Measurements from ENCODE around the gene SOX6.

The SOX6 gene

DNA sequence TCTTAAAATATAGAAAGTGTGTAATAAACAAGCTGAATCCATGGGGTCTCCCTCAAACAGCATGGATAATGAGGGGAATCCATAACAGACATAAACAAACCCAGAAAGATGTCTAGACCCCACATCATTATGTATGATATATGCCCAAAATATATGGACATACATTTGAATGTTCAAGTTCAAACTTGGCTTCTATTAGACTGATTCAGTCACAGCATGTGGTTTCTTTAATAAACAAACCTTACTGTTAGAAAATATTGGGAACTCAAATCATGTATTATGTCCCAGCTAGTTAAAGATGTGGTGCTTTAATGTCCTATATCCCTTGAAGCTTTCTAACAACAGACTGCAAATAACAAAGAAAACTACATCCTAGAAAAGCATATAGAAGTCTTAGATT, 228.6 kb downstream of the SOX6 start:
- Histone ChIP-seq H3K36me3 (ENCODE audit: control insufficient read depth, insufficient read depth, low read length) (no peaks in the 10 kb centered on the region), H3K27me3 (ENCODE audit: control insufficient read depth, insufficient read depth, low read length) (no peaks in the 10 kb centered on the region), H3K4me3 (ENCODE audit: low read length) (no peak overlapping the region), H3K9me3 (ENCODE audit: control insufficient read depth, insufficient read depth, low read length) (no peaks in the 10 kb centered on the region), H3K27ac (ENCODE audit: low read length) (no peak overlapping the region), H3K4me1 (ENCODE audit: control insufficient read depth, insufficient read depth, low read length) (no peaks in the 10 kb centered on the region)
- DNase-seq (ENCODE audit: low read depth, low spot score): no peak

DNA sequence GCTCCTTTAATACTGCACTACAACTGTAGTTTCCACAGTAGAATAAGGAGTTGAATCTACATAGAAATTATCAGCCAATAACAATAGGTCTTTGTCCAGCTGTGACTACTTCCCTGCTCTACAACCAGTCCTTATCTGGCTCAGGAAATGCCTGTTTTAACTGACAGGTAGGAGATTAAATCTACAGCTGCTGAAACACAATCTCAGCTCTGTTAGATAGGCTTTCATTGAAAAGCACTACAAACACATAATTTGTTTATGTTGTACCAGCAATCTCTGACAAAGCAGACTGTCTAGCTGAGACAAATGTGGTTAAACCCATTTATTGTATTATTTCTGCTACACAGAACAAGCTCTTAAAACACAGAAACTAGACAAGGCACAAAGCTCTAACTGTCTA, 230.0 kb downstream of the SOX6 start:
- Histone ChIP-seq H3K4me1 (ENCODE audit: control insufficient read depth, insufficient read depth, low read length) (no peaks in the 10 kb centered on the region), H3K36me3 (ENCODE audit: control insufficient read depth, insufficient read depth, low read length) (no peaks in the 10 kb centered on the region), H3K4me3 (ENCODE audit: low read length) (no peak overlapping the region), H3K27ac (ENCODE audit: low read length) (no peak overlapping the region), H3K9me3 (ENCODE audit: control insufficient read depth, insufficient read depth, low read length) (no peaks in the 10 kb centered on the region), H3K27me3 (ENCODE audit: control insufficient read depth, insufficient read depth, low read length) (no peaks in the 10 kb centered on the region)
- DNase-seq (ENCODE audit: low read depth, low spot score): no peak

DNA sequence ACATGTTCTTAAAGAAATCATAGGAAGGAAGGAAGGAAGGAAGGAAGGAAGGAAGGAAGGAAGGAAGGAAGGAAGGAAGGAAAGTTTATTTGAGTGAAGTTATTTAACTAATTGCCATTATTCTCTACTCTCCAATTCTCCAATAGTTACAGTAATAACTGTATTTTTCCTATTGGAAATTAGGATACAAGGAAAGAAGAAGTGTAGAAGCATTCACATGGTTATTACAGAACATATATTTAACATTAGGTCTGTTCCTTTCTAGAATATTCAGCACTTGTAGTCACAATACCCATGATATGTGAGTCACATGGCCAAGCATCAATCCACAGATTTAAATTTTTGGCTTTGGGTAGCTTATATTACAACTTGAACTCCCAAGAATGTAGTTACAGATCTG, 230.6 kb downstream of the SOX6 start:
- H3K27me3 ChIP-seq (ENCODE audit: control insufficient read depth, insufficient read depth, low read length): no peaks in the 10 kb centered on the region
- no peaks in the 10 kb centered on the region for H3K9me3 ChIP-seq (ENCODE audit: control insufficient read depth, insufficient read depth, low read length)
- no peak overlapping the region for H3K4me3 ChIP-seq (ENCODE audit: low read length)
- H3K27ac ChIP-seq (ENCODE audit: low read length): no peak overlapping the region
- no peaks in the 10 kb centered on the region for H3K4me1 ChIP-seq (ENCODE audit: control insufficient read depth, insufficient read depth, low read length)
- no peaks in the 10 kb centered on the region for H3K36me3 ChIP-seq (ENCODE audit: control insufficient read depth, insufficient read depth, low read length)
- DNase-seq (ENCODE audit: low read depth, low spot score): no peak

DNA sequence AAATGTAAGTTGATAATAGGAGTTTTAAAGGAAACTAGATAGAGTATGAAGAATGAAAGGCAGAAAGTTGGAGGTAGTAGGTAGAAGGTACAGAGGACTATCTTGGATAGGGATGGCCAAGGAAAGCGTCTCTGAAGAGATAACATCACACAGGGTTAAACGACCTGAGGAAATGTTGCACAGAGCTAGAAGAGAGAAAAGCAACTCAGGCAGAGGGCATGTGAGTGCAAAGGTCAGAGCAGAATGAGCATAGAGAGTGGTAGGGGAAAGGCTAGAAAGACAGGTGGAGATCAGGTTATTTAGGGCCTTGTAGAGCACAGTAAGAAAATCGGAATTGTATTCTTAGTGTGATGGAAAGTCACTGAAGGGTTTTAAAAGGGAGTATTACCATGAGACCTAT, 232.0 kb downstream of the SOX6 start:
- H3K9me3 ChIP-seq (ENCODE audit: control insufficient read depth, insufficient read depth, low read length): no peaks in the 10 kb centered on the region
- H3K36me3 ChIP-seq (ENCODE audit: control insufficient read depth, insufficient read depth, low read length): no peaks in the 10 kb centered on the region
- DNase-seq (ENCODE audit: low read depth, low spot score): no peak
- no peak overlapping the region for H3K27ac ChIP-seq (ENCODE audit: low read length)
- no CpG with 5 or more reads among the region's 3 CpGs for WGBS (ENCODE audit: insufficient coverage, insufficient read length)
- no peak overlapping the region for H3K4me3 ChIP-seq (ENCODE audit: low read length)
- H3K4me1 ChIP-seq (ENCODE audit: control insufficient read depth, insufficient read depth, low read length): no peaks in the 10 kb centered on the region
- H3K27me3 ChIP-seq (ENCODE audit: control insufficient read depth, insufficient read depth, low read length): no peaks in the 10 kb centered on the region

DNA sequence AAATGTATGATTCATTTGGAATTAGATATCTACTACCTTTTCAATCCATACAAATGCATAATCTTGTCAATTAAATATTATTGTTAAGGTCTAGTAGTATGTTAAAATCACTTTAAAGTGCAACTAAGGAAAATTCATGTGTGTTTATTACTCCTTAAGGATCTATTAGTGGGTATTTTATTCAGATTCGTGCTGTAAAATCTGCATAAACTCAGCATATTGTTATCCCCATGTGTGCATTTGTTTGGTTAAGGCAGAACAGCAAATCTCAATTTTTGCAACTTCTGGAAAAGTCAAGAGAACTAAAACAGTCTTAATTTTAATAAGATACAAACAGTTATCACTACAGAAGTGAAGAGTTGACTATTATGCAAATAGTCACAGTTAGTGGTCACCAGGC, 234.5 kb downstream of the SOX6 start:
- Histone ChIP-seq H3K9me3 (ENCODE audit: control insufficient read depth, insufficient read depth, low read length) (no peaks in the 10 kb centered on the region), H3K27me3 (ENCODE audit: control insufficient read depth, insufficient read depth, low read length) (no peaks in the 10 kb centered on the region), H3K4me1 (ENCODE audit: control insufficient read depth, insufficient read depth, low read length) (no peaks in the 10 kb centered on the region), H3K36me3 (ENCODE audit: control insufficient read depth, insufficient read depth, low read length) (no peaks in the 10 kb centered on the region), H3K27ac (ENCODE audit: low read length) (no peak overlapping the region), H3K4me3 (ENCODE audit: low read length) (no peak overlapping the region)
- no CpG with 5 or more reads among the region's 1 CpG for WGBS (ENCODE audit: insufficient coverage, insufficient read length)
- no peak for DNase-seq (ENCODE audit: low read depth, low spot score)

DNA sequence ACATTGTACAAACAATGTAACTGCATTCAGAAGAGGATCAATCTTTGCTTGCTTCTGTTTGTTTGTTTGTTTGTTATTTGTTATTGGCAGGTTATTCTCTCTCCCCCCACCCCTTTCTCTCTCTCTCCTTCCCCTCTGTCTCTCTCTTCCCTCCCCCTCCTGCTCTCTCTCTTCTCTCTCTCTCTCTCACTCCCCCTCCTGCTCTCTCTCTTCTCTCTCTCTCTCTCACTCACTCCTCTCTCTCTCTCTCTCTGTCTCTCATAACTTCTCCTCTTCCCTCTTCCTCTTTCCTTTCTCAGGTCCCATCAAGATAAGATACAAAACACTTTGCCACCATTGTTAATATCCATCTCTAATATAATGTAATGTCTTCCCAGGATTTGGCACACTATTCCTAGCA, 236.3 kb downstream of the SOX6 start:
- H3K4me1 ChIP-seq (ENCODE audit: control insufficient read depth, insufficient read depth, low read length): no peaks in the 10 kb centered on the region

DNA sequence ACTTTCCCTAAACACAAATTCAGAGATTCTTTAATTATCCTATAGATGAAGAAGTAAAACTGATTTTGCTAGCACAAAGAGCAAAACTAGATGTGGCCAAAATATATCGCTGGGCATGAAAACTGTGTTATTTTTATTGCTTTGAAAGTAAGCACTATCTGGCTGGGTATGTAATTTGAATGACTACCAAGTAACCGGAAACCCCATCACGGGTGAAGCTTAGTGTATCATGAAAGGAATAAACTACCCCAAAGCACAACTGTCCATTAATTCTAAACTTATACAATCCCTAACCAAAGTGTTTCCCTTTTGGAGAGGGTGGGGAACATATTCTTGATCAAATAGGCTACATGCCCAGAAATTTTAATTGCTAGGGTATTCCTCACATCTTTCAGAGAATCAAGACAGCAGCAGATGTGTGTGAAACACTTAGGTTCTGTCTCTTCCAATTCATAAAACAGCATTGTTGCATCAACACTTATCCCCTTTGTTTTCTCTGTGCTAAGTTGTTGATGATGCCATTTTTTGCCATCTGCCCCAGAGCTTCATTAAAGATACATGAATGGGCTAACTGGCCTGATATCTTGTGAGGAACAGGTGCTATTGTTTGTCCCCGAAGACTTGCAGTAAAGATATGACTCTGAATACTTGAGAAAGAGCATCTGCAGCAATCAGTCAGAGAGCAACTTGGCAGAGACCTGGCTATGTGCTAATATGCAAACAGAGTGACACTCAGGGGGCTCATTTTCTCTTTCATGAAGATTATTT, 238.2 kb downstream of the SOX6 start:
- Histone ChIP-seq H3K9me3 (ENCODE audit: control insufficient read depth, insufficient read depth, low read length) (no peaks in the 10 kb centered on the region), H3K4me1 (ENCODE audit: control insufficient read depth, insufficient read depth, low read length) (no peaks in the 10 kb centered on the region), H3K27ac (ENCODE audit: low read length) (no peak overlapping the region), H3K4me3 (ENCODE audit: low read length) (no peak overlapping the region), H3K36me3 (ENCODE audit: control insufficient read depth, insufficient read depth, low read length) (no peaks in the 10 kb centered on the region), H3K27me3 (ENCODE audit: control insufficient read depth, insufficient read depth, low read length) (no peaks in the 10 kb centered on the region)
- WGBS (ENCODE audit: insufficient coverage, insufficient read length): no CpG with 5 or more reads among the region's 4 CpGs
- no peak for DNase-seq (ENCODE audit: low read depth, low spot score)

More for the DNA sequence above, 236.3 kb downstream of the SOX6 start:
- Histone ChIP-seq H3K4me3 (ENCODE audit: low read length) (no peak overlapping the region), H3K9me3 (ENCODE audit: control insufficient read depth, insufficient read depth, low read length) (no peaks in the 10 kb centered on the region), H3K27ac (ENCODE audit: low read length) (no peak overlapping the region), H3K27me3 (ENCODE audit: control insufficient read depth, insufficient read depth, low read length) (no peaks in the 10 kb centered on the region), H3K36me3 (ENCODE audit: control insufficient read depth, insufficient read depth, low read length) (no peaks in the 10 kb centered on the region)
- DNase-seq (ENCODE audit: low read depth, low spot score): no peak

DNA sequence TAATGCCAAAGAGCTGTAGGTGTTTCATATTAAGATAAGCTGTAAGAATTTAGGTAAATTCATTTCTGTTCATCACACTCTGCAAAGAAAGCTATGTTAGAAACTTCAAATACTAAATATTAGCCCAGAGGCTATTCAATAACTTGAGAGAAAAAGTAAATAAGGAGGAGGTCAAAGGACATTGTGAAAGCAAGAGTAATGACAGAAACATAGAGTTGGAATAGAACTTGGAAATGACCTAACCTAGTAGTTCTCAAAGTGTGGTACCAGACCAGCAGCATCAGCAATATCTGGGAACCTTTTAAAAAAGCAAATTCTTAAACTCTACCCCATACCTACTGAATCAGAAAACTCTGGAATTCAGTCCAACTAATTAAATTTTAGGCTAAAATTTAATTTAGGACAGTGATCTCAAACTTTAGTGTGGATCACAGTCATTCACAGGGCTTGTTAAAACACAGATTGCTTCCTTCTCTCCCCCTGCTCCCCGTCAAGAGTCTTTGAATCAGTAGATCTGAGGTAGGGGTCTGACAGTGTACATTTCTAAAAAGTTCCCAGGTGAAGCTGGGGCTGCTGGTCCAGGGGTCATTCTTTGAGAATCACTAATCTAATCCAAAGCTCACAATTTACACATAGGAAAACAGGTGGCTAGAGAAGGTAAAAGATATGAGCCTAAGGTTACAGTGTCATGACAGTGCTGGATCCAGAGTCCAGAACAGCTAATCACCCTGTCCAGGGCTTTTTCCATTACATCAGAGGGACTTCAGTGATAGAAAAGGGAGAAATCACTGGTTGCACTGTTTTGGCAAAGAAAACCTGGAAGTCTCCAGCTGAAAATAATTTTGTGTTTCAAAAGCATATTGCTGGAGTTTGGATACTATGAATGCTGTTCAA, 241.1 kb downstream of the SOX6 start:
- no peak overlapping the region for H3K4me3 ChIP-seq (ENCODE audit: low read length)
- no peaks in the 10 kb centered on the region for H3K4me1 ChIP-seq (ENCODE audit: control insufficient read depth, insufficient read depth, low read length)
- no peak overlapping the region for H3K27ac ChIP-seq (ENCODE audit: low read length)
- no peak for DNase-seq (ENCODE audit: low read depth, low spot score)
- no peaks in the 10 kb centered on the region for H3K27me3 ChIP-seq (ENCODE audit: control insufficient read depth, insufficient read depth, low read length)
- H3K9me3 ChIP-seq (ENCODE audit: control insufficient read depth, insufficient read depth, low read length): no peaks in the 10 kb centered on the region
- H3K36me3 ChIP-seq (ENCODE audit: control insufficient read depth, insufficient read depth, low read length): no peaks in the 10 kb centered on the region
- no CpG with 5 or more reads among the region's 1 CpG for WGBS (ENCODE audit: insufficient coverage, insufficient read length)

DNA sequence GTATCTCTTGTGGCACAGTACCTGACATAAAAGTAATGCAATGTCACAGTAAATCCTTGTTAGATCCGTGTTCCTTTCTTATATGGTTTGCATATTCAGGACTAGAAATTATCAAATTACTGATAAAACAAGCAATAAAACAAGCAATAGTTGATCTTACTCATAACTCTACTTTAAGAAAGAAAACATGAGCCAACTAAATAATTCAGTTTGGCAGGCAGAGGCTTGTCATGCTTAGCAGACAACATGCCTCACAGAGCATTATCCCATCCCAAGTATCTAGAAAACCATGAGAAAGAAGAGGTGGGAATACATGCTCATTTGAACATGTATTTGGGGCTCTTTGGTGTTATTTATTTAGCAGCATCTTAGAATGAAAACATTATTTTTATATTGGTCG, 241.9 kb downstream of the SOX6 start:
- H3K27ac ChIP-seq (ENCODE audit: low read length): no peak overlapping the region
- no peaks in the 10 kb centered on the region for H3K36me3 ChIP-seq (ENCODE audit: control insufficient read depth, insufficient read depth, low read length)
- no peaks in the 10 kb centered on the region for H3K27me3 ChIP-seq (ENCODE audit: control insufficient read depth, insufficient read depth, low read length)
- no peak overlapping the region for H3K4me3 ChIP-seq (ENCODE audit: low read length)
- no peak for DNase-seq (ENCODE audit: low read depth, low spot score)
- no CpG with 5 or more reads among the region's 2 CpGs for WGBS (ENCODE audit: insufficient coverage, insufficient read length)
- no peaks in the 10 kb centered on the region for H3K4me1 ChIP-seq (ENCODE audit: control insufficient read depth, insufficient read depth, low read length)
- H3K9me3 ChIP-seq (ENCODE audit: control insufficient read depth, insufficient read depth, low read length): no peaks in the 10 kb centered on the region

DNA sequence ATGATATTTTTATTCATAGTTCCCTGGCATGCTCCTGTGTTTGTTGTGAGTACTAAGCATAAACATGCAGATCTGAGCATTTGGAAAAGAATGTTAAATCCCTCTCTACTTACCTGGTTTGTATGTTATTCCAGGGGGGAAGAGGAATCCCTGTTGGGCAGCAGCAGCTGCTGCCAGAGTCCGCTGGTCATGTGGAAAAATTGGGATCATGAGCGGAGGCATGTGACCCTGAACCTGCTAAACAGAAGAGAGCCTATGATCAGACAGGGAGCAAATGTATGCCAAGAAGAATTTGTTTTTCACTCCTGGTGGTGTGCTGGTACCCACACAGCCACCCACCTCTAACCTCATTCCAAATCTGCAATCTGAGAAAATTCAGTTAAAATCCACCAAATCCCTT, 244.7 kb downstream of the SOX6 start:
- Histone ChIP-seq H3K36me3 (ENCODE audit: control insufficient read depth, insufficient read depth, low read length) (no peaks in the 10 kb centered on the region), H3K4me3 (ENCODE audit: low read length) (no peak overlapping the region), H3K27ac (ENCODE audit: low read length) (no peak overlapping the region), H3K4me1 (ENCODE audit: control insufficient read depth, insufficient read depth, low read length) (no peaks in the 10 kb centered on the region), H3K9me3 (ENCODE audit: control insufficient read depth, insufficient read depth, low read length) (no peaks in the 10 kb centered on the region), H3K27me3 (ENCODE audit: control insufficient read depth, insufficient read depth, low read length) (no peaks in the 10 kb centered on the region)
- WGBS (ENCODE audit: insufficient coverage, insufficient read length): no CpG with 5 or more reads among the region's 2 CpGs
- no peak for DNase-seq (ENCODE audit: low read depth, low spot score)

DNA sequence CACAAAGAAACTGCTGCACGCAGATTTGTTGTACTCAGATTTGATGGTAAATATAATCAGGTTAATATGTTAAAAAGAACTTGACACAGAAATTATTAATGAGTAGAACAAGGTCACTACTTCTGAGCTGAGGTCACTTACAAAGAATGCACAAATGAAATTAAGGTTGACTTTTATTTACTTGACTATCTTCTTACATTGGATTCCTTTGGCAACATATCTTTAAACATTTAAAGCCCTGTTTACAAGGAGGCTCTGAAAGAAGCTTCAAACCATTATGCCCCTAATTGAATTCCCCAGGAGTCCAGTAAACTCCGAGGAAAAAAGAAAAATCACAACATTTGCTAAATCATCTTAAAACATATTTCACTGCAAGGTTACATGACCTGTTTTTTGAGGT, 245.5 kb downstream of the SOX6 start:
- WGBS (ENCODE audit: insufficient coverage, insufficient read length): no CpG with 5 or more reads among the region's 2 CpGs
- Histone ChIP-seq H3K4me3 (ENCODE audit: low read length) (no peak overlapping the region), H3K27me3 (ENCODE audit: control insufficient read depth, insufficient read depth, low read length) (no peaks in the 10 kb centered on the region), H3K4me1 (ENCODE audit: control insufficient read depth, insufficient read depth, low read length) (no peaks in the 10 kb centered on the region), H3K36me3 (ENCODE audit: control insufficient read depth, insufficient read depth, low read length) (no peaks in the 10 kb centered on the region), H3K27ac (ENCODE audit: low read length) (no peak overlapping the region), H3K9me3 (ENCODE audit: control insufficient read depth, insufficient read depth, low read length) (no peaks in the 10 kb centered on the region)
- DNase-seq (ENCODE audit: low read depth, low spot score): no peak
